GM23338 (cell line): ENCODE results near the gene QDPR. TPM values are rescaled to one million over a fixed set of nuclear protein-coding genes. Genes with fewer than 3 reads are reported as not detected.

Source experiments
- ATAC-seq: fragments of 200-7000 bp; cut with Tn5 transposase; 3 replicates; pipeline ENCODE4 v1.9.1; 2020
- DNase-seq: peaks from one replicate; pipeline ENCODE4 v3.0.0-alpha.2; 2015; ENCODE audit warnings: low spot score
- H2AFZ ChIP-seq: fragments of 200-600 bp; sonication (generic); 2 replicates; pipeline ENCODE4 v1.8.0; 2016; ENCODE audit warnings: antibody characterized with exemption, mild to moderate bottlenecking, moderate library complexity
- H3F3A ChIP-seq: fragments of 200-600 bp; sonication (generic); replicated peaks from 2 replicates; pipeline ENCODE4 v1.8.0; 2017; ENCODE audit warnings: antibody characterized with exemption, mixed run types, low read depth
- H3K27ac ChIP-seq: fragments of 200-600 bp; sonication (generic); 2 replicates; pipeline ENCODE4 v1.6.1; 2016; ENCODE audit warnings: low read depth
- H3K27me3 ChIP-seq: fragments of 200-600 bp; sonication (generic); 2 replicates; pipeline ENCODE4 v1.8.0; 2016; ENCODE audit warnings: mild to moderate bottlenecking, mixed run types, moderate library complexity; ENCODE audit not compliant: insufficient read depth
- H3K36me3 ChIP-seq: fragments of 200-600 bp; sonication (generic); 2 replicates; pipeline ENCODE4 v1.8.0; 2016; ENCODE audit warnings: mild to moderate bottlenecking; ENCODE audit not compliant: insufficient read depth
- H3K4me1 ChIP-seq: fragments of 200-600 bp; sonication (generic); 2 replicates; pipeline ENCODE4 v1.8.0; 2016; ENCODE audit warnings: mild to moderate bottlenecking, moderate library complexity; ENCODE audit not compliant: insufficient read depth
- H3K4me2 ChIP-seq: fragments of 200-600 bp; sonication (generic); 2 replicates; pipeline ENCODE4 v1.7.1; 2017; ENCODE audit warnings: mixed run types
- H3K4me3 ChIP-seq: fragments of 200-600 bp; sonication (generic); 2 replicates; pipeline ENCODE4 v1.6.1; 2016; ENCODE audit warnings: mixed run types
- H3K79me2 ChIP-seq: fragments of 200-600 bp; sonication (generic); replicated peaks from 2 replicates; pipeline ENCODE4 v1.8.0; 2017; ENCODE audit warnings: mild to moderate bottlenecking; ENCODE audit not compliant: insufficient read depth
- H3K9me2 ChIP-seq: fragments of 200-600 bp; sonication (generic); 2 replicates; pipeline ENCODE4 v1.8.0; 2017; ENCODE audit not compliant: insufficient read depth
- H4K20me1 ChIP-seq: fragments of 200-600 bp; sonication (generic); replicated peaks from 2 replicates; pipeline ENCODE4 v1.8.0; 2017; ENCODE audit warnings: mild to moderate bottlenecking; ENCODE audit not compliant: insufficient read depth
- H3K27ac Mint-ChIP-seq: 2 replicates; pipeline ENCODE4 v1.8.0; 2020; ENCODE audit warnings: inconsistent platforms, mild to moderate bottlenecking, moderate library complexity, mixed read lengths
- H3K27me3 Mint-ChIP-seq: 3 replicates; pipeline ENCODE4 v1.8.0; 2022; ENCODE audit warnings: low read depth, mild to moderate bottlenecking, moderate library complexity, mixed read lengths, inconsistent platforms; ENCODE audit not compliant: insufficient read depth, poor library complexity
- H3K36me3 Mint-ChIP-seq: 3 replicates; pipeline ENCODE4 v1.8.0; 2021; ENCODE audit warnings: low read depth, mild to moderate bottlenecking, inconsistent platforms, moderate library complexity, mixed read lengths
- H3K4me1 Mint-ChIP-seq: 3 replicates; pipeline ENCODE4 v1.8.0; 2020; ENCODE audit warnings: mild to moderate bottlenecking, inconsistent platforms, mixed read lengths
- H3K4me3 Mint-ChIP-seq: 3 replicates; pipeline ENCODE4 v1.8.0; 2021; ENCODE audit warnings: moderate library complexity, mild to moderate bottlenecking, inconsistent platforms, mixed read lengths
- H3K9me3 Mint-ChIP-seq: 3 replicates; pipeline ENCODE4 v1.8.0; 2020; ENCODE audit warnings: moderate library complexity, mild to moderate bottlenecking, inconsistent platforms, mixed read lengths
- JUNB ChIP-seq: IDR thresholded peaks from one replicate; pipeline ENCODE4 v1.6.1; 2016; ENCODE audit warnings: antibody characterized with exemption; ENCODE audit not compliant: unreplicated experiment
- NANOG ChIP-seq: IDR thresholded peaks from 2 replicates; pipeline ENCODE4 v1.6.1; 2016; ENCODE audit warnings: antibody characterized with exemption, borderline replicate concordance
- POLR2AphosphoS5 ChIP-seq: IDR thresholded peaks from 2 replicates; pipeline ENCODE4 v1.6.1; 2016; ENCODE audit warnings: antibody characterized with exemption, low read depth
- polyA plus RNA-seq: library from polyadenylated mRNA; unstranded; fragments of >200 nt; fragmentation: Nextera tagmentation; extraction: Ambion mirVana; gene quantifications from 2 replicates; pipeline ENCODE4 v1.2.1, GENCODE V29; 2016
- total RNA-seq: library from RNA; depleted of rRNA; stranded (reverse); fragments of >200 nt; shearing (Covaris generic); gene quantifications from 2 replicates; pipeline ENCODE4 v1.2.3, GENCODE V29; 2014
- TF ChIP-seq, protein P1 (sequence below): fragments of 250-450 bp; sonication (Bioruptor Pico); IDR thresholded peaks from 2 replicates; pipeline ENCODE4 v1.5.0; 2020; ENCODE audit warnings: mild to moderate bottlenecking, moderate library complexity
- TF ChIP-seq, protein P2 (sequence below): IDR thresholded peaks from one replicate; pipeline ENCODE4 v1.6.1; 2018; ENCODE audit warnings: antibody characterized with exemption; ENCODE audit not compliant: unreplicated experiment
- TF ChIP-seq, protein P3 (sequence below): IDR thresholded peaks from 2 replicates; pipeline ENCODE4 v1.6.1; 2016; ENCODE audit warnings: antibody characterized with exemption

QDPR gene
- total and polyA plus RNA-seq, 2 experiments from 2014 or later, result 31.5 to 42.7 TPM

DNA sequence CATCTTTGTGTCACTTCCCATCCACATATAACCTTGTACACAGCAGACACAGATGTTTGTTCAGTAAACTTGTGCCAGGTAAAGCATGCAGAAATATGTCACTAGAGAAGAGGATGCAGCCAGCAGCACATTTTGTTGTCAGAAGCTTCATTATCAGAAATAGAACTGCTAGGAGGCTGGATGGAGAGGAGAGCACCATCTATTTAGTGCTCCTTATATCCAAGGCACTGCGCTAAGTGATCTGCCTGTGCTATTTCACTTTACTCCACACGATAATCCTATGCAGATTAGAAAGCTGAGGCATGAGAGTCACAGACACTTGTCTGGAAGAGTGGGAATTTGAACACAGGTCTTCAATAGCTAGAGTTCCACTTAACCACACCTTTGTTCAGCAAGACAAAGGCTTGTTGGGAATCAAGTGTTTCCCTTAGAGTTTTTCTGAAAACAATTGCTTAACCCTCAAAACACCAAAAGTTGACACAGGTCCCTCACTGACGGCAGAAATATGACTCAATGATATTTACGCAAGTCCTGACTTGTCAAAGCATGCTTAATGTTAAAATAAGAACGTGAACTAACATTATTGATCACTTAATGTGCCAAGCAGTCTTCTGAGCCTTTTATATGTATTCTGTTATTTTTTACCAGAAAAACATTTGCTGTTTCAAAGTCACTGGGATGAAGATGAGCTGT lies 1.2 kb upstream of the QDPR start:
- no peaks in the 10 kb centered on the region for H3K9me2 ChIP-seq
- H2AFZ ChIP-seq, result no peak overlapping the region

More for the DNA sequence above, 1.2 kb upstream of the QDPR start:
- no peak overlapping the region for H3K27ac Mint-ChIP-seq
- Histone ChIP-seq H3K27ac (no peak overlapping the region), H4K20me1 (no peaks in the 10 kb centered on the region; the same call in none of the 2 replicates), H3F3A (0 out of 2 replicates have a peak, but pooled peaks cover 5% of the 10 kb centered on the region), H3K4me2 (peak overlapping the region; percentile 99), H3K27me3 (0 out of 2 replicates have a peak, but pooled peaks cover 5% of the 10 kb centered on the region), H3K36me3 (no peaks in the 10 kb centered on the region), H3K4me3 (peak overlapping the region; percentile 85; the same call in 1 of the 2 replicates), H3K4me1 (peaks cover 43% of the 10 kb centered on the region), H3K79me2 (peaks cover 16% of the 10 kb centered on the region)
- TF ChIP-seq JUNB (no peak), POLR2AphosphoS5 (no peak), NANOG (no peak)
- TF ChIP-seq, protein P1, sequence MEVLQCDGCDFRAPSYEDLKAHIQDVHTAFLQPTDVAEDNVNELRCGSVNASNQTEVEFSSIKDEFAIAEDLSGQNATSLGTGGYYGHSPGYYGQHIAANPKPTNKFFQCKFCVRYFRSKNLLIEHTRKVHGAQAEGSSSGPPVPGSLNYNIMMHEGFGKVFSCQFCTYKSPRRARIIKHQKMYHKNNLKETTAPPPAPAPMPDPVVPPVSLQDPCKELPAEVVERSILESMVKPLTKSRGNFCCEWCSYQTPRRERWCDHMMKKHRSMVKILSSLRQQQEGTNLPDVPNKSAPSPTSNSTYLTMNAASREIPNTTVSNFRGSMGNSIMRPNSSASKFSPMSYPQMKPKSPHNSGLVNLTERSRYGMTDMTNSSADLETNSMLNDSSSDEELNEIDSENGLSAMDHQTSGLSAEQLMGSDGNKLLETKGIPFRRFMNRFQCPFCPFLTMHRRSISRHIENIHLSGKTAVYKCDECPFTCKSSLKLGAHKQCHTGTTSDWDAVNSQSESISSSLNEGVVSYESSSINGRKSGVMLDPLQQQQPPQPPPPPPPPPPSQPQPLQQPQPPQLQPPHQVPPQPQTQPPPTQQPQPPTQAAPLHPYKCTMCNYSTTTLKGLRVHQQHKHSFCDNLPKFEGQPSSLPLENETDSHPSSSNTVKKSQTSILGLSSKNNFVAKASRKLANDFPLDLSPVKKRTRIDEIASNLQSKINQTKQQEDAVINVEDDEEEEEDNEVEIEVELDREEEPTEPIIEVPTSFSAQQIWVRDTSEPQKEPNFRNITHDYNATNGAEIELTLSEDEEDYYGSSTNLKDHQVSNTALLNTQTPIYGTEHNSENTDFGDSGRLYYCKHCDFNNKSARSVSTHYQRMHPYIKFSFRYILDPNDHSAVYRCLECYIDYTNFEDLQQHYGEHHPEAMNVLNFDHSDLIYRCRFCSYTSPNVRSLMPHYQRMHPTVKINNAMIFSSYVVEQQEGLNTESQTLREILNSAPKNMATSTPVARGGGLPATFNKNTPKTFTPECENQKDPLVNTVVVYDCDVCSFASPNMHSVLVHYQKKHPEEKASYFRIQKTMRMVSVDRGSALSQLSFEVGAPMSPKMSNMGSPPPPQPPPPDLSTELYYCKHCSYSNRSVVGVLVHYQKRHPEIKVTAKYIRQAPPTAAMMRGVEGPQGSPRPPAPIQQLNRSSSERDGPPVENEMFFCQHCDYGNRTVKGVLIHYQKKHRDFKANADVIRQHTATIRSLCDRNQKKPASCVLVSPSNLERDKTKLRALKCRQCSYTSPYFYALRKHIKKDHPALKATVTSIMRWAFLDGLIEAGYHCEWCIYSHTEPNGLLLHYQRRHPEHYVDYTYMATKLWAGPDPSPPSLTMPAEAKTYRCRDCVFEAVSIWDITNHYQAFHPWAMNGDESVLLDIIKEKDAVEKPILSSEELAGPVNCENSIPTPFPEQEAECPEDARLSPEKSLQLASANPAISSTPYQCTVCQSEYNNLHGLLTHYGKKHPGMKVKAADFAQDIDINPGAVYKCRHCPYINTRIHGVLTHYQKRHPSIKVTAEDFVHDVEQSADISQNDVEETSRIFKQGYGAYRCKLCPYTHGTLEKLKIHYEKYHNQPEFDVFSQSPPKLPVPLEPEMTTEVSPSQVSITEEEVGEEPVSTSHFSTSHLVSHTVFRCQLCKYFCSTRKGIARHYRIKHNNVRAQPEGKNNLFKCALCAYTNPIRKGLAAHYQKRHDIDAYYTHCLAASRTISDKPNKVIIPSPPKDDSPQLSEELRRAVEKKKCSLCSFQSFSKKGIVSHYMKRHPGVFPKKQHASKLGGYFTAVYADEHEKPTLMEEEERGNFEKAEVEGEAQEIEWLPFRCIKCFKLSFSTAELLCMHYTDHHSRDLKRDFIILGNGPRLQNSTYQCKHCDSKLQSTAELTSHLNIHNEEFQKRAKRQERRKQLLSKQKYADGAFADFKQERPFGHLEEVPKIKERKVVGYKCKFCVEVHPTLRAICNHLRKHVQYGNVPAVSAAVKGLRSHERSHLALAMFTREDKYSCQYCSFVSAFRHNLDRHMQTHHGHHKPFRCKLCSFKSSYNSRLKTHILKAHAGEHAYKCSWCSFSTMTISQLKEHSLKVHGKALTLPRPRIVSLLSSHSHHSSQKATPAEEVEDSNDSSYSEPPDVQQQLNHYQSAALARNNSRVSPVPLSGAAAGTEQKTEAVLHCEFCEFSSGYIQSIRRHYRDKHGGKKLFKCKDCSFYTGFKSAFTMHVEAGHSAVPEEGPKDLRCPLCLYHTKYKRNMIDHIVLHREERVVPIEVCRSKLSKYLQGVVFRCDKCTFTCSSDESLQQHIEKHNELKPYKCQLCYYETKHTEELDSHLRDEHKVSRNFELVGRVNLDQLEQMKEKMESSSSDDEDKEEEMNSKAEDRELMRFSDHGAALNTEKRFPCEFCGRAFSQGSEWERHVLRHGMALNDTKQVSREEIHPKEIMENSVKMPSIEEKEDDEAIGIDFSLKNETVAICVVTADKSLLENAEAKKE (CRISPR knock-in tag), result no peak
- TF ChIP-seq, protein P2, sequence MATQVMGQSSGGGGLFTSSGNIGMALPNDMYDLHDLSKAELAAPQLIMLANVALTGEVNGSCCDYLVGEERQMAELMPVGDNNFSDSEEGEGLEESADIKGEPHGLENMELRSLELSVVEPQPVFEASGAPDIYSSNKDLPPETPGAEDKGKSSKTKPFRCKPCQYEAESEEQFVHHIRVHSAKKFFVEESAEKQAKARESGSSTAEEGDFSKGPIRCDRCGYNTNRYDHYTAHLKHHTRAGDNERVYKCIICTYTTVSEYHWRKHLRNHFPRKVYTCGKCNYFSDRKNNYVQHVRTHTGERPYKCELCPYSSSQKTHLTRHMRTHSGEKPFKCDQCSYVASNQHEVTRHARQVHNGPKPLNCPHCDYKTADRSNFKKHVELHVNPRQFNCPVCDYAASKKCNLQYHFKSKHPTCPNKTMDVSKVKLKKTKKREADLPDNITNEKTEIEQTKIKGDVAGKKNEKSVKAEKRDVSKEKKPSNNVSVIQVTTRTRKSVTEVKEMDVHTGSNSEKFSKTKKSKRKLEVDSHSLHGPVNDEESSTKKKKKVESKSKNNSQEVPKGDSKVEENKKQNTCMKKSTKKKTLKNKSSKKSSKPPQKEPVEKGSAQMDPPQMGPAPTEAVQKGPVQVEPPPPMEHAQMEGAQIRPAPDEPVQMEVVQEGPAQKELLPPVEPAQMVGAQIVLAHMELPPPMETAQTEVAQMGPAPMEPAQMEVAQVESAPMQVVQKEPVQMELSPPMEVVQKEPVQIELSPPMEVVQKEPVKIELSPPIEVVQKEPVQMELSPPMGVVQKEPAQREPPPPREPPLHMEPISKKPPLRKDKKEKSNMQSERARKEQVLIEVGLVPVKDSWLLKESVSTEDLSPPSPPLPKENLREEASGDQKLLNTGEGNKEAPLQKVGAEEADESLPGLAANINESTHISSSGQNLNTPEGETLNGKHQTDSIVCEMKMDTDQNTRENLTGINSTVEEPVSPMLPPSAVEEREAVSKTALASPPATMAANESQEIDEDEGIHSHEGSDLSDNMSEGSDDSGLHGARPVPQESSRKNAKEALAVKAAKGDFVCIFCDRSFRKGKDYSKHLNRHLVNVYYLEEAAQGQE, result no peak
- TF ChIP-seq, protein P3, sequence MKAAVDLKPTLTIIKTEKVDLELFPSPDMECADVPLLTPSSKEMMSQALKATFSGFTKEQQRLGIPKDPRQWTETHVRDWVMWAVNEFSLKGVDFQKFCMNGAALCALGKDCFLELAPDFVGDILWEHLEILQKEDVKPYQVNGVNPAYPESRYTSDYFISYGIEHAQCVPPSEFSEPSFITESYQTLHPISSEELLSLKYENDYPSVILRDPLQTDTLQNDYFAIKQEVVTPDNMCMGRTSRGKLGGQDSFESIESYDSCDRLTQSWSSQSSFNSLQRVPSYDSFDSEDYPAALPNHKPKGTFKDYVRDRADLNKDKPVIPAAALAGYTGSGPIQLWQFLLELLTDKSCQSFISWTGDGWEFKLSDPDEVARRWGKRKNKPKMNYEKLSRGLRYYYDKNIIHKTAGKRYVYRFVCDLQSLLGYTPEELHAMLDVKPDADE, result no peak
- H3K4me3 Mint-ChIP-seq, result peak overlapping the region; percentile 67
- peaks cover 8% of the 10 kb centered on the region for H3K27me3 Mint-ChIP-seq
- no peak for ATAC-seq
- H3K4me1 Mint-ChIP-seq, result peaks cover 48% of the 10 kb centered on the region
- no peaks in the 10 kb centered on the region for H3K9me3 Mint-ChIP-seq
- no peak for DNase-seq
- H3K36me3 Mint-ChIP-seq, result peaks cover 14% of the 10 kb centered on the region
